T47D (cell line): ENCODE measurements around the gene WWC1.

ENCODE experiments used
- DNase-seq, 2 experiments: peaks; one replicate each; pipeline versions ENCODE4 v3.0.0 to v3.0.0-alpha.2; 2011 to 2012; ENCODE audit warnings: low read depth in 1 of 2, low spot score in 1 of 2
- JUND ChIP-seq: IDR thresholded peaks from 2 replicates; pipeline ENCODE4 v1.6.1; 2012; ENCODE audit warnings: low read depth
- in situ Hi-C: cut with HindIII; loops from 2 replicates; pipeline ENCODE4 v1.10.0; 2016; ENCODE audit warnings: low sequenced_read_pairs, low pct_unique_long_range_greater_than_20kb

WWC1 gene

GRCh38 chr5:168291342-168291963 is at the start of gene WWC1:
TSS of gene WWC1 (plus strand) at chr5:168291645. CDS start at chr5:168292153, 508 bp downstream.
- in situ Hi-C loops, result no loop called here
- peak; percentile 92 to 98 for DNase-seq
- TF ChIP-seq JUND, result no peak

- DNase-seq, result no peak
- TF ChIP-seq JUND, result no peak
- in situ Hi-C loops, result no loop called here
Observed at GRCh38 chr5:168244838-168245559, 46.4 kb upstream of the WWC1 start.

GRCh38 chr5:168249923-168250322 is 41.5 kb upstream of the WWC1 start:
- no peak for DNase-seq
- in situ Hi-C loops, result no loop called here
- TF ChIP-seq JUND, result no peak

GRCh38 chr5:168251259-168251658 is 40.2 kb upstream of the WWC1 start:
- no peak for DNase-seq
- in situ Hi-C loops, result no loop called here
- TF ChIP-seq JUND, result no peak

GRCh38 chr5:168254013-168254693 is 37.3 kb upstream of the WWC1 start:
- in situ Hi-C loops, result no loop called here
- no peak for TF ChIP-seq JUND
- DNase-seq, result no peak

- no peak for DNase-seq
- in situ Hi-C loops, result no loop called here
- TF ChIP-seq JUND, result no peak
Observed at GRCh38 chr5:168260353-168261226, 30.9 kb upstream of the WWC1 start.

- in situ Hi-C loops, result no loop called here
- DNase-seq, result no peak
- no peak for TF ChIP-seq JUND
Observed at GRCh38 chr5:168261227-168261571, 30.2 kb upstream of the WWC1 start.

GRCh38 chr5:168262042-168262743 is 29.3 kb upstream of the WWC1 start:
- in situ Hi-C loops, result no loop called here
- no peak for DNase-seq
- no peak for TF ChIP-seq JUND

- DNase-seq, result no peak
- no peak for TF ChIP-seq JUND
- in situ Hi-C loops, result no loop called here
Observed at GRCh38 chr5:168263121-168263520, 28.3 kb upstream of the WWC1 start.

GRCh38 chr5:168266016-168266415 is 25.4 kb upstream of the WWC1 start:
- in situ Hi-C loops, result no loop called here
- TF ChIP-seq JUND, result no peak
- DNase-seq, result no peak

GRCh38 chr5:168268949-168269936 is 22.2 kb upstream of the WWC1 start:
- TF ChIP-seq JUND, result no peak
- DNase-seq, result peak; percentile 82 to 96
- in situ Hi-C loops, result no loop called here
